A549 (cell line): ENCODE data around the gene FANCB. TPM values are rescaled to one million over a fixed set of nuclear protein-coding genes. Genes with fewer than 3 reads are reported as not detected.

Source experiments
- ATAC-seq, 2 experiments: fragments of 200-7000 bp in 1 of 2; fragments of >200 bp in 1 of 2; cut with Nextera tagmentation in 1 of 2; cut with Tn5 transposase in 1 of 2; 3 replicates each; pipeline versions ENCODE4 v1.8.0 to v1.9.1; 2018 to 2020; ENCODE audit warnings: mild to moderate bottlenecking in 1 of 2, moderate library complexity in 1 of 2
- CTCF ChIA-PET: fragments of 300-600 bp; sonication (Branson Sonifier 250); formaldehyde crosslinking; extraction: SDS; loops from one replicate; lab custom pipeline; 2021; ENCODE audit warnings: antibody characterized with exemption, inconsistent platforms; lab: Yijun Ruan, JAX
- POLR2A ChIA-PET: fragments of 350-600 bp; formaldehyde crosslinking; extraction: SDS; loops from one replicate; lab custom pipeline; 2021; ENCODE audit warnings: antibody characterized with exemption, inconsistent platforms; lab: Yijun Ruan, JAX
- DNase-seq, 2 experiments: peaks; one replicate each; pipeline versions ENCODE4 v3.0.0 to v3.0.0-alpha.2; 2011 to 2016; ENCODE audit warnings: low read depth in 1 of 2, low spot score in 1 of 2
- FAIRE-seq: peaks from 2 replicates; lab custom pipeline; 2011; peaks lifted over from hg19 to GRCh38; lab: Jason Lieb, UNC
- H3K27ac ChIP-seq, 2 experiments: fragments of >200 bp; sonication (Bioruptor Twin); formaldehyde crosslinking; 3 replicates each; pipeline ENCODE4 v1.5.1; 2016 to 2017
- H3K4me1 ChIP-seq: fragments of >200 bp; sonication (Bioruptor Twin); formaldehyde crosslinking; 3 replicates; pipeline ENCODE4 v1.6.1; 2016
- H3K4me2 ChIP-seq: fragments of >200 bp; sonication (Bioruptor Twin); formaldehyde crosslinking; 3 replicates; pipeline ENCODE4 v1.6.1; 2016
- H3K4me3 ChIP-seq: fragments of >200 bp; sonication (Bioruptor Twin); formaldehyde crosslinking; 3 replicates; pipeline ENCODE4 v1.5.1; 2016
- H3K9me3 ChIP-seq: fragments of >200 bp; sonication (Bioruptor Twin); formaldehyde crosslinking; 3 replicates; pipeline ENCODE4 v1.6.1; 2016
- BHLHE40 ChIP-seq: IDR thresholded peaks from 2 replicates; pipeline ENCODE4 v1.6.1; 2012; ENCODE audit warnings: low read depth, low read length, inconsistent platforms
- CEBPB ChIP-seq, 2 experiments: fragments of >200 bp in 1 of 2; sonication (Bioruptor Twin) in 1 of 2; formaldehyde crosslinking in 1 of 2; IDR thresholded peaks; 2 replicates each; pipeline ENCODE4 v1.6.1; 2012 to 2016
- CTCF ChIP-seq: fragments of >200 bp; sonication (Bioruptor Twin); formaldehyde crosslinking; IDR thresholded peaks from 3 replicates; pipeline ENCODE4 v1.5.1; 2016
- FOXS1 ChIP-seq: fragments of 250-450 bp; sonication (Bioruptor Pico); IDR thresholded peaks from 2 replicates; pipeline ENCODE4 v1.5.0; 2020; ENCODE audit warnings: mild to moderate bottlenecking, moderate library complexity
- HMGXB4 ChIP-seq: fragments of 250-450 bp; sonication (Bioruptor Pico); IDR thresholded peaks from 2 replicates; pipeline ENCODE4 v1.5.0; 2021; ENCODE audit warnings: mild to moderate bottlenecking, moderate library complexity, borderline replicate concordance
- HOXB13 ChIP-seq: fragments of 250-450 bp; sonication (Bioruptor Pico); IDR thresholded peaks from 2 replicates; pipeline ENCODE4 v1.5.0; 2020; ENCODE audit warnings: low read depth, mild to moderate bottlenecking, moderate library complexity
- HOXB5 ChIP-seq: fragments of 250-450 bp; sonication (Bioruptor Pico); IDR thresholded peaks from 2 replicates; pipeline ENCODE4 v1.5.0; 2020; ENCODE audit warnings: mild to moderate bottlenecking, moderate library complexity
- JUNB ChIP-seq: fragments of >200 bp; sonication (Bioruptor Twin); formaldehyde crosslinking; IDR thresholded peaks from 2 replicates; pipeline ENCODE4 v1.6.1; 2016
- NR3C1 ChIP-seq: fragments of >200 bp; sonication (Bioruptor Twin); formaldehyde crosslinking; IDR thresholded peaks from 3 replicates; pipeline ENCODE4 v1.6.1; 2017
- POLR2A ChIP-seq: IDR thresholded peaks from 2 replicates; pipeline ENCODE4 v1.6.1; 2012; ENCODE audit warnings: mild to moderate bottlenecking, low read length
- RFX5 ChIP-seq: fragments of 450-650 bp; IDR thresholded peaks from 2 replicates; pipeline ENCODE4 v1.7.1; 2014; ENCODE audit warnings: antibody characterized with exemption, mild to moderate bottlenecking, moderate library complexity
- SREBF2 ChIP-seq: fragments of 450-650 bp; IDR thresholded peaks from 2 replicates; pipeline ENCODE4 v1.6.1; 2014; ENCODE audit warnings: mild to moderate bottlenecking, moderate library complexity
- TFCP2L1 ChIP-seq: fragments of 250-450 bp; sonication (Bioruptor Pico); IDR thresholded peaks from 2 replicates; pipeline ENCODE4 v1.5.0; 2021; ENCODE audit warnings: mild to moderate bottlenecking
- TP53 ChIP-seq: fragments of 250-450 bp; sonication (Bioruptor Pico); IDR thresholded peaks from 2 replicates; pipeline ENCODE4 v1.5.0; 2021; ENCODE audit warnings: mild to moderate bottlenecking, moderate library complexity
- WGBS: methylation state at CpG from one replicate; pipeline ENCODE4 v1.1.6; 2017; ENCODE audit errors: missing lambda C conversion rate; 5-methylcytosine and 5-hydroxymethylcytosine counted together
- polyA plus RNA-seq, 4 experiments: library from polyadenylated mRNA; depleted of rRNA in 3 of 4; stranded (reverse); fragments of >200 nt; fragmentation: RNase III in 1 of 4; extraction: RNeasy Plus Mini Kit Qiagen cat#74134 plus additional on column Dnase treatment in 1 of 4; gene quantifications; 2 replicates in 3 of 4; 3 replicates in 1 of 4; pipeline ENCODE4 v1.2.3, GENCODE V29; 2011 to 2017
- TF ChIP-seq, protein P1 (sequence below): fragments of 200-600 bp; sonication (generic); IDR thresholded peaks from 2 replicates; pipeline ENCODE4 v1.6.1; 2016; ENCODE audit warnings: antibody characterized with exemption, mild to moderate bottlenecking, moderate library complexity

Gene FANCB
- polyA plus RNA-seq, 2 of the 4 experiments (the other 2 are of a cell fraction), result 5.3 to 7.8 TPM

DNA sequence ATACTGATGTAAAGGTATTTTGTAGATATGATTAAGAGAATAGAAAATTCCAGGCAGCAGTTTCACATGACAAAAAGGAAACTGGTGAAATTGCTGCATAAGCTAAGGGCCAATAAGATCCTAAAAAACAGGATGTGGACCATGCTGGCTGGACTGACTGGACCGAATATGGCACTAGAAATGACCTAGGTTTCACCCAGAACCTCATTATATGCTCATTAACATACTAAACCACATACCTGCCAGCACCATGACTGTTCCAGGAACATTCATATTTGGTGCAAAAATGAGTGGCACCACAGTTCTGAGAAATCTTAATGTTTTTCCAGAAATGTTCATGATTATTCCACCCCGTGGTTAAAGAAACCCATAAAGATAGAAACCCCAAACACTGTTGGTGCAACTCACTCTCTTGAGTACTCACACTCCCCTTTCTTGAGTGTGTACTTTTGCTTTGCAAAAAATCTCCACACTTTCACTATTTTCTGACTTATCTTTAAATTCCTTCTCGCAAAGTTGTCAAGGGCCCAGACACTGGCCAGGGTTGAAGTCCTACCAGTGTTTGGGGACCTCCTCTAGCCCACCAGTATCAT is 74.0 kb downstream of the FANCB start:
- ATAC-seq (no peak), DNase-seq (no peak), FAIRE-seq (no peak)
- Histone ChIP-seq H3K9me3 (no peaks in the 10 kb centered on the region), H3K4me2 (no peak overlapping the region), H3K4me3 (no peak overlapping the region), H3K4me1 (no peaks in the 10 kb centered on the region), H3K27ac (no peak overlapping the region)
- 41% methylated on average over 3 of the region's 3 CpGs for WGBS
- TF ChIP-seq BHLHE40 (no peak), TFCP2L1 (CRISPR knock-in tag) (no peak), SREBF2 (no peak), JUNB (no peak), HMGXB4 (CRISPR knock-in tag) (no peak), CTCF (no peak), HOXB13 (no peak), CEBPB (IDR thresholded peaks at IDR 0.05) (no peak), RFX5 (no peak), HOXB5 (CRISPR knock-in tag) (no peak), FOXS1 (no peak), NR3C1 (no peak), POLR2A (no peak), TP53 (CRISPR knock-in tag) (no peak)
- TF ChIP-seq, protein P1, sequence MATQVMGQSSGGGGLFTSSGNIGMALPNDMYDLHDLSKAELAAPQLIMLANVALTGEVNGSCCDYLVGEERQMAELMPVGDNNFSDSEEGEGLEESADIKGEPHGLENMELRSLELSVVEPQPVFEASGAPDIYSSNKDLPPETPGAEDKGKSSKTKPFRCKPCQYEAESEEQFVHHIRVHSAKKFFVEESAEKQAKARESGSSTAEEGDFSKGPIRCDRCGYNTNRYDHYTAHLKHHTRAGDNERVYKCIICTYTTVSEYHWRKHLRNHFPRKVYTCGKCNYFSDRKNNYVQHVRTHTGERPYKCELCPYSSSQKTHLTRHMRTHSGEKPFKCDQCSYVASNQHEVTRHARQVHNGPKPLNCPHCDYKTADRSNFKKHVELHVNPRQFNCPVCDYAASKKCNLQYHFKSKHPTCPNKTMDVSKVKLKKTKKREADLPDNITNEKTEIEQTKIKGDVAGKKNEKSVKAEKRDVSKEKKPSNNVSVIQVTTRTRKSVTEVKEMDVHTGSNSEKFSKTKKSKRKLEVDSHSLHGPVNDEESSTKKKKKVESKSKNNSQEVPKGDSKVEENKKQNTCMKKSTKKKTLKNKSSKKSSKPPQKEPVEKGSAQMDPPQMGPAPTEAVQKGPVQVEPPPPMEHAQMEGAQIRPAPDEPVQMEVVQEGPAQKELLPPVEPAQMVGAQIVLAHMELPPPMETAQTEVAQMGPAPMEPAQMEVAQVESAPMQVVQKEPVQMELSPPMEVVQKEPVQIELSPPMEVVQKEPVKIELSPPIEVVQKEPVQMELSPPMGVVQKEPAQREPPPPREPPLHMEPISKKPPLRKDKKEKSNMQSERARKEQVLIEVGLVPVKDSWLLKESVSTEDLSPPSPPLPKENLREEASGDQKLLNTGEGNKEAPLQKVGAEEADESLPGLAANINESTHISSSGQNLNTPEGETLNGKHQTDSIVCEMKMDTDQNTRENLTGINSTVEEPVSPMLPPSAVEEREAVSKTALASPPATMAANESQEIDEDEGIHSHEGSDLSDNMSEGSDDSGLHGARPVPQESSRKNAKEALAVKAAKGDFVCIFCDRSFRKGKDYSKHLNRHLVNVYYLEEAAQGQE, result no peak
- ChIA-PET POLR2A (no interaction called here), CTCF (no interaction called here)

Other genes starting within 250 kb of the FANCB start
- gene MOSPD2, start 352 bp upstream of the FANCB start, polyA plus RNA-seq (2011; rRNA removed), result 24.3 and 28.4 TPM in 2 replicates
- gene MOSPD2, start 352 bp upstream of the FANCB start, polyA plus RNA-seq (2017; fragmentation: RNase III; extraction: RNeasy Plus Mini Kit Qiagen cat#74134 plus additional on column Dnase treatment), result 8.4 to 10.0 TPM (median 9.2 TPM) in 3 replicates